HepG2 (cell line): ENCODE measurements around the gene PSENEN.

Experiments used
- ATF1 ChIP-seq: IDR thresholded peaks from 2 replicates; pipeline ENCODE4 v1.6.1; 2016; ENCODE audit warnings: mild to moderate bottlenecking, control low read depth
- CHD2 ChIP-seq: IDR thresholded peaks from 2 replicates; pipeline ENCODE4 v1.6.1; 2011; ENCODE audit warnings: low read depth, low read length, improper control_type of control experiment
- FOXC1 ChIP-seq: sonication (generic); formaldehyde crosslinking; IDR thresholded peaks from 2 replicates; pipeline ENCODE4 v1.8.0; 2022; ENCODE audit warnings: mild to moderate bottlenecking, missing genetic modification reagents, borderline replicate concordance
- HNF4A ChIP-seq: sonication (generic); formaldehyde crosslinking; IDR thresholded peaks from 2 replicates; pipeline ENCODE4 v1.4.0; 2020; ENCODE audit warnings: missing genetic modification reagents
- MAFK ChIP-seq, 2 experiments: IDR thresholded peaks in 1 of 2; conservative IDR thresholded peaks in 1 of 2; 2 replicates each; pipeline ENCODE4 v1.6.1; 2011; ENCODE audit warnings: improper control_type of control experiment in 2 of 2, low read length in 2 of 2
- NCOA1 ChIP-seq: sonication (generic); formaldehyde crosslinking; IDR thresholded peaks from 2 replicates; pipeline ENCODE4 v1.9.0; 2021; ENCODE audit warnings: missing genetic modification reagents
- NFRKB ChIP-seq: fragments of 450-650 bp; IDR thresholded peaks from 2 replicates; pipeline ENCODE4 v1.6.1; 2017
- ZFP41 ChIP-seq: sonication (generic); formaldehyde crosslinking; IDR thresholded peaks from 2 replicates; pipeline ENCODE4 v1.4.0; 2020; ENCODE audit warnings: mild to moderate bottlenecking, missing genetic modification reagents, borderline replicate concordance
- ZNF20 ChIP-seq: sonication (generic); formaldehyde crosslinking; IDR thresholded peaks from 2 replicates; pipeline ENCODE4 v1.4.0; 2020; ENCODE audit warnings: mild to moderate bottlenecking, moderate library complexity, missing genetic modification reagents
- ZNF589 ChIP-seq: sonication (generic); formaldehyde crosslinking; conservative IDR thresholded peaks from 2 replicates; pipeline ENCODE4 v1.8.0; 2022; ENCODE audit warnings: mild to moderate bottlenecking, moderate library complexity, missing genetic modification reagents
- ZNF788 ChIP-seq: sonication (generic); formaldehyde crosslinking; IDR thresholded peaks from 2 replicates; pipeline ENCODE4 v1.5.0; 2020; ENCODE audit warnings: mild to moderate bottlenecking, missing genetic modification reagents, borderline replicate concordance
- TF ChIP-seq, protein P1 (sequence below): sonication (generic); formaldehyde crosslinking; IDR thresholded peaks from 2 replicates; pipeline ENCODE4 v1.4.0; 2020; ENCODE audit warnings: missing genetic modification reagents

DNA sequence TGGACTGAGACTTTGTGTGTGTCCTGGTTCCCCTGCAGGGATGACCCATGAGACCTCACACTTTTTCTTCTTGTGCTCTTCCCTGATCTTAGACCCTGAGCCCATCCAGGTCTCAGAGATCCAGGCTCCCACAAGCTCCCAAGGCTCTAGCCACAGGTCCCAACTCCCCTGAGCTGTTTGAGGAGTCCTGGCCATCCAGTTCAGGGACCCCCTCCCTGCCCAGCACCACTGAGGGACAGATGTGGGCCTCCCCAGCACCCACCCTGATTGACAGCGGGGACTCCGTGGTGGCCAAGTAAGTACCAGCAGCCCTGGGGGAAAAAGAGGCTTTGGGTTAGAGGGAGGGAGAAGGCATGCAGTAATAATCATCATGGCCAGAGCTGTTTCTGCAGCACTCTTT is 14.2 kb downstream of the PSENEN start:
- TF ChIP-seq ZNF589 (CRISPR knock-in tag) (no peak), ZNF788 (no peak), NFRKB (no peak), NCOA1 (CRISPR knock-in tag) (no peak), CHD2 (no peak), FOXC1 (CRISPR knock-in tag) (no peak), HNF4A (CRISPR knock-in tag) (no peak), ZNF20 (CRISPR knock-in tag) (no peak), MAFK (conservative IDR thresholded peaks at IDR 0.05 in 1 of 2, IDR thresholded peaks at IDR 0.05 in 1 of 2; ENCODE audit: low read length in 2 of 2) (no peak), ATF1 (CRISPR knock-in tag) (no peak), ZFP41 (no peak)
- TF ChIP-seq, protein P1, sequence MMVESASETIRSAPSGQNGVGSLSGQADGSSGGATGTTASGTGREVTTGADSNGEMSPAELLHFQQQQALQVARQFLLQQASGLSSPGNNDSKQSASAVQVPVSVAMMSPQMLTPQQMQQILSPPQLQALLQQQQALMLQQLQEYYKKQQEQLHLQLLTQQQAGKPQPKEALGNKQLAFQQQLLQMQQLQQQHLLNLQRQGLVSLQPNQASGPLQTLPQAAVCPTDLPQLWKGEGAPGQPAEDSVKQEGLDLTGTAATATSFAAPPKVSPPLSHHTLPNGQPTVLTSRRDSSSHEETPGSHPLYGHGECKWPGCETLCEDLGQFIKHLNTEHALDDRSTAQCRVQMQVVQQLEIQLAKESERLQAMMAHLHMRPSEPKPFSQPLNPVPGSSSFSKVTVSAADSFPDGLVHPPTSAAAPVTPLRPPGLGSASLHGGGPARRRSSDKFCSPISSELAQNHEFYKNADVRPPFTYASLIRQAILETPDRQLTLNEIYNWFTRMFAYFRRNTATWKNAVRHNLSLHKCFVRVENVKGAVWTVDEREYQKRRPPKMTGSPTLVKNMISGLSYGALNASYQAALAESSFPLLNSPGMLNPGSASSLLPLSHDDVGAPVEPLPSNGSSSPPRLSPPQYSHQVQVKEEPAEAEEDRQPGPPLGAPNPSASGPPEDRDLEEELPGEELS (CRISPR knock-in tag), result no peak
